ENCODE data around the gene DLD.

- TF ChIP-seq CTCF (conservative IDR thresholded peaks at IDR 0.05; ENCODE audit: low read length) (no peak), EZH2phosphoT487 (IDR thresholded peaks at IDR 0.05; ENCODE audit: borderline replicate concordance, low read depth, low read length) (no peak)
These were observed 76.4 kb downstream of the DLD start for GRCh38 chr7:107967420-107967819.
